ENCODE results near the gene SLC7A1. TPM values are rescaled to one million over a fixed set of nuclear protein-coding genes. Genes with fewer than 3 reads are reported as not detected.
A peak's percentile ranks its signal among the peaks of the same experiment; 100 is the strongest.

Gene SLC7A1
- total and polyA plus RNA-seq, 4 donors: 6.6 to 53.8 (median 10.5) TPM

DNA sequence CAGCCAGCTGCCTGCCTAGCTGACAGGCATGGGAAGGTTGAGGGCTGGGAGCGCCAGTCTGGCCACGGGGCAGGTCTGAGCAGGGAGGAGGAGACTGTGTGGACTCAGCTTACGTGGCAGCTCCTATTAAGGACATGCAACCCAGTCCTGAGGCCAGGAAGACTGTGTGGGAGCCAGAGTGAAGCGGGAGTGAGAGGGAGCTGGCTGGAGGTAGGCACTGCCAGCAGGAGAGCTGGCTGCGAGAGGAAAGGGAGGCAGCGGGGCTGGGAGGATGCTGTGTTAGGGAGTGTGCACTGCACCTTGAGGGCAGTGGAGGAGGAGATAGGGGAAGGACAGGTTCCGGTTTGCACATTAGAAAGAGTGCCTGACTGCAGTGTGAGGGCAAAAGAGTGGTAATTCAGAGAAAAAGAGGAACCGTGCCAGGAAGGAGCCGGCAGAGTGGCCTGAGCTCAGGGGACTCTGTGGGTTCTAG is 99.2 kb downstream of the SLC7A1 start:
- H3K27ac ChIP-seq (ENCODE audit: low read depth in 1 of 2, low read length in 1 of 2): no peak overlapping the region
- DNase-seq: no peak
- 31 to 44% methylated on average over 9 of the region's 9 CpGs for WGBS, 2 donors

GRCh38 chr13:29494520-29494919 is 101.0 kb downstream of the SLC7A1 start:
- WGBS, 2 donors: 93 to 96% methylated on average over 8 of the region's 8 CpGs
- no peak overlapping the region for H3K4me3 ChIP-seq
- peaks cover 0 to 4% (median 0%) of the 10 kb centered on the region in 3 donors for H3K27me3 ChIP-seq (ENCODE audit: control insufficient read depth in 3 of 3, insufficient read depth in 3 of 3, low read length in 2 of 3)
- H3K9me3 ChIP-seq (ENCODE audit: control insufficient read depth in 4 of 4, insufficient read depth in 3 of 4, low read length in 3 of 4): peaks cover 0 to 4% (median 0%) of the 10 kb centered on the region in 4 donors
- no peak overlapping the region for H3K9ac ChIP-seq (ENCODE audit: insufficient read depth in 1 of 2, low read length in 2 of 2)
- TF ChIP-seq CTCF (IDR thresholded peaks at IDR 0.05; ENCODE audit: control extremely low read depth, extremely low read depth): no peak
- no peak overlapping the region for H3K27ac ChIP-seq (ENCODE audit: low read depth in 1 of 2, low read length in 1 of 2)
- ATAC-seq (ENCODE audit: insufficient read depth, low FRiP score) (no peak), DNase-seq (no peak)
- peaks cover 0 to 4% (median 0%) of the 10 kb centered on the region in 4 donors for H3K36me3 ChIP-seq (ENCODE audit: control insufficient read depth in 4 of 4, insufficient read depth in 4 of 4, low read length in 4 of 4)
- H3K4me1 ChIP-seq (ENCODE audit: control insufficient read depth in 5 of 5, insufficient read depth in 5 of 5, low read length in 5 of 5): peaks cover 0 to 15% (median 5%) of the 10 kb centered on the region in 5 donors

More for the DNA sequence above, 99.2 kb downstream of the SLC7A1 start:
- no peak overlapping the region for H3K9ac ChIP-seq (ENCODE audit: insufficient read depth in 1 of 2, low read length in 2 of 2)
- H3K36me3 ChIP-seq (ENCODE audit: control insufficient read depth in 4 of 4, insufficient read depth in 4 of 4, low read length in 4 of 4): peaks cover 0 to 4% (median 0%) of the 10 kb centered on the region in 4 donors
- H3K27me3 ChIP-seq (ENCODE audit: control insufficient read depth in 3 of 3, insufficient read depth in 3 of 3, low read length in 2 of 3): peaks cover 0 to 4% (median 0%) of the 10 kb centered on the region in 3 donors
- H3K9me3 ChIP-seq (ENCODE audit: control insufficient read depth in 4 of 4, insufficient read depth in 3 of 4, low read length in 3 of 4): peaks cover 0 to 4% (median 0%) of the 10 kb centered on the region in 4 donors
- H3K4me3 ChIP-seq: no peak overlapping the region
- no peak for TF ChIP-seq CTCF (IDR thresholded peaks at IDR 0.05; ENCODE audit: control extremely low read depth, extremely low read depth)
- peaks cover 0 to 15% (median 5%) of the 10 kb centered on the region in 5 donors for H3K4me1 ChIP-seq (ENCODE audit: control insufficient read depth in 5 of 5, insufficient read depth in 5 of 5, low read length in 5 of 5)
- peak; percentile 20 for ATAC-seq (ENCODE audit: insufficient read depth, low FRiP score)

DNA sequence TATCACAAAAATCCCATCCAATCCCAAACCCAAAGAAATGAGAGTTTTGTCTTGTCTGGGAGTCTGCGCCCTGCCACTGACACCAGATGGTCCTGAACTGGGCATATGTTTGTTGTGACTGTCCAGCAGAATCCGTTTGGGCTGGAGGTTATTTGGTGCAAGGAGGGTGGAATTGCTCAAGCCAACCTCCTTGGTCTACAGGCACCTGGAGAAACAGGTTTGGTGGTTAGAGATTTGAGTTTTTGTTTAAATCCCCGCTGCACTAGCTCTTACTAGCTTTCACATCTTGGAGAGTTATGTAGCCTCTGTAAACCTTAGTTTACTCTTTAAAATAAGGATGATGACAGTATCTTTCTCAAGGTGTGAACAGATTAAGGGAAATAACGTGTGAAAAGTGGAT is 101.7 kb downstream of the SLC7A1 start:
- TF ChIP-seq CTCF (IDR thresholded peaks at IDR 0.05; ENCODE audit: control extremely low read depth, extremely low read depth): no peak
- ATAC-seq (ENCODE audit: insufficient read depth, low FRiP score): no peak
- no peak overlapping the region for H3K27ac ChIP-seq (ENCODE audit: low read depth in 1 of 2, low read length in 1 of 2)
- no peak overlapping the region for H3K4me3 ChIP-seq
- H3K9ac ChIP-seq (ENCODE audit: insufficient read depth in 1 of 2, low read length in 2 of 2): no peak overlapping the region
- H3K9me3 ChIP-seq (ENCODE audit: control insufficient read depth in 4 of 4, insufficient read depth in 3 of 4, low read length in 3 of 4): peaks cover 0 to 4% (median 0%) of the 10 kb centered on the region in 4 donors
- peaks cover 0 to 15% (median 5%) of the 10 kb centered on the region in 5 donors for H3K4me1 ChIP-seq (ENCODE audit: control insufficient read depth in 5 of 5, insufficient read depth in 5 of 5, low read length in 5 of 5)
- H3K27me3 ChIP-seq (ENCODE audit: control insufficient read depth in 3 of 3, insufficient read depth in 3 of 3, low read length in 2 of 3): peaks cover 0 to 4% (median 0%) of the 10 kb centered on the region in 3 donors
- 63 to 79% methylated on average over 4 of the region's 4 CpGs for WGBS, 2 donors
- peak in 1 of 3 donors; percentile 46 for DNase-seq
- peaks cover 0 to under 1% (median 0%) of the 10 kb centered on the region in 4 donors for H3K36me3 ChIP-seq (ENCODE audit: control insufficient read depth in 4 of 4, insufficient read depth in 4 of 4, low read length in 4 of 4)

DNA sequence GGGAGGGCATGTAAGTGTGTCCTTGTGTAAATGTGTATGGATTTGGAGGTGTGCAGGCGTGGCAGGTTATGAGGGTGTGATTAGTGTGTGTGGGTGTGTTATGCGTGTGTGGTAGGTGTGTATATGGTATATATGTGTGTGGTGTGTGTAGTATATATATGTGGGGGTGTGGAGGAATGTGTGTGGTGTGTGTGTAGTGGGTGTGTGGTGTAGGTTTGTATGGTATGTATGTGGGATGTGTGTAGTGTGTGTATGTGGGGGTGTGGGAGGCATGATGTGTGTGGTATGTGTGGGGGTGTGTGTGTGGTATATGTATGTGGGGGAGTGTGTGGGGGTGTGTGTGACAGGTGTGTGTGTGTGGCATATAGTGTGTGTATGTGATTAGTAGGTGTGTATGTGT is 104.2 kb downstream of the SLC7A1 start:
- ATAC-seq (ENCODE audit: insufficient read depth, low FRiP score) (no peak), DNase-seq (no peak)
- Histone ChIP-seq H3K9ac (ENCODE audit: insufficient read depth in 1 of 2, low read length in 2 of 2) (no peak overlapping the region), H3K27me3 (ENCODE audit: control insufficient read depth in 3 of 3, insufficient read depth in 3 of 3, low read length in 2 of 3) (peaks cover 0 to 6% (median 0%) of the 10 kb centered on the region in 3 donors), H3K36me3 (ENCODE audit: control insufficient read depth in 4 of 4, insufficient read depth in 4 of 4, low read length in 4 of 4) (no peaks in the 10 kb centered on the region), H3K4me1 (ENCODE audit: control insufficient read depth in 5 of 5, insufficient read depth in 5 of 5, low read length in 5 of 5) (peaks cover 0 to 5% (median 0%) of the 10 kb centered on the region in 5 donors), H3K4me3 (no peak overlapping the region), H3K9me3 (ENCODE audit: control insufficient read depth in 4 of 4, insufficient read depth in 3 of 4, low read length in 3 of 4) (peaks cover 0 to 4% (median 0%) of the 10 kb centered on the region in 4 donors), H3K27ac (ENCODE audit: low read depth in 1 of 2, low read length in 1 of 2) (no peak overlapping the region)
- WGBS, 2 donors: 50 to 80% methylated on average over 2 of the region's 2 CpGs
- no peak for TF ChIP-seq CTCF (IDR thresholded peaks at IDR 0.05; ENCODE audit: control extremely low read depth, extremely low read depth)

Data from lung (tissue), 12 donors.